PFSK-1 (cell line): ENCODE results near the gene PTPN7.

Experiments used
- FOXP2 ChIP-seq: optimal IDR thresholded peaks from 2 replicates; pipeline ENCODE3; 2011; ENCODE audit warnings: borderline replicate concordance, control low read depth, inconsistent platforms; ENCODE audit not compliant: insufficient read depth; ENCODE audit errors: extremely low read length, extremely low read depth
- POLR2AphosphoS5 ChIP-seq: IDR thresholded peaks from 2 replicates; pipeline ENCODE4 v1.6.1; 2012; ENCODE audit warnings: low read depth, mild to moderate bottlenecking, control low read depth, low read length, moderate library complexity
- REST ChIP-seq, 2 experiments: IDR thresholded peaks; 2 replicates each; pipeline versions ENCODE4 v1.6.1 to v1.8.0; 2011 to 2012; ENCODE audit warnings: low read depth in 2 of 2, low read length in 2 of 2, control low read depth in 1 of 2, inconsistent platforms in 1 of 2, mild to moderate bottlenecking in 1 of 2, moderate library complexity in 1 of 2; ENCODE audit not compliant: insufficient read depth in 1 of 2
- SIN3A ChIP-seq: IDR thresholded peaks from 2 replicates; pipeline ENCODE4 v1.6.1; 2012; ENCODE audit warnings: mild to moderate bottlenecking, low read length, moderate library complexity, borderline replicate concordance; ENCODE audit not compliant: insufficient read depth
- TAF1 ChIP-seq: IDR thresholded peaks from 2 replicates; pipeline ENCODE4 v1.6.1; 2012; ENCODE audit warnings: low read length, control low read depth, borderline replicate concordance; ENCODE audit not compliant: insufficient read depth

The PTPN7 gene

GRCh38 chr1:202165942-202166843 lies 5.8 kb upstream of the PTPN7 start:
- TF ChIP-seq TAF1 (no peak), POLR2AphosphoS5 (no peak), REST (IDR thresholded peaks at IDR 0.05; ENCODE audit: insufficient read depth in 1 of 2, low read depth in 2 of 2, low read length in 2 of 2) (no peak), SIN3A (no peak), FOXP2 (no peak)

- TF ChIP-seq SIN3A, result no peak
- TF ChIP-seq POLR2AphosphoS5, result no peak
- TF ChIP-seq REST (IDR thresholded peaks at IDR 0.05; ENCODE audit: insufficient read depth in 1 of 2, low read depth in 2 of 2, low read length in 2 of 2), result no peak
- no peak for TF ChIP-seq TAF1
- no peak for TF ChIP-seq FOXP2
Observed at GRCh38 chr1:202165267-202165941, 5.0 kb upstream of the PTPN7 start.

- no peak for TF ChIP-seq POLR2AphosphoS5
- no peak for TF ChIP-seq FOXP2
- TF ChIP-seq REST (IDR thresholded peaks at IDR 0.05; ENCODE audit: insufficient read depth in 1 of 2, low read depth in 2 of 2, low read length in 2 of 2), result no peak
Observed at GRCh38 chr1:202164271-202165037, 4.1 kb upstream of the PTPN7 start.

DNA sequence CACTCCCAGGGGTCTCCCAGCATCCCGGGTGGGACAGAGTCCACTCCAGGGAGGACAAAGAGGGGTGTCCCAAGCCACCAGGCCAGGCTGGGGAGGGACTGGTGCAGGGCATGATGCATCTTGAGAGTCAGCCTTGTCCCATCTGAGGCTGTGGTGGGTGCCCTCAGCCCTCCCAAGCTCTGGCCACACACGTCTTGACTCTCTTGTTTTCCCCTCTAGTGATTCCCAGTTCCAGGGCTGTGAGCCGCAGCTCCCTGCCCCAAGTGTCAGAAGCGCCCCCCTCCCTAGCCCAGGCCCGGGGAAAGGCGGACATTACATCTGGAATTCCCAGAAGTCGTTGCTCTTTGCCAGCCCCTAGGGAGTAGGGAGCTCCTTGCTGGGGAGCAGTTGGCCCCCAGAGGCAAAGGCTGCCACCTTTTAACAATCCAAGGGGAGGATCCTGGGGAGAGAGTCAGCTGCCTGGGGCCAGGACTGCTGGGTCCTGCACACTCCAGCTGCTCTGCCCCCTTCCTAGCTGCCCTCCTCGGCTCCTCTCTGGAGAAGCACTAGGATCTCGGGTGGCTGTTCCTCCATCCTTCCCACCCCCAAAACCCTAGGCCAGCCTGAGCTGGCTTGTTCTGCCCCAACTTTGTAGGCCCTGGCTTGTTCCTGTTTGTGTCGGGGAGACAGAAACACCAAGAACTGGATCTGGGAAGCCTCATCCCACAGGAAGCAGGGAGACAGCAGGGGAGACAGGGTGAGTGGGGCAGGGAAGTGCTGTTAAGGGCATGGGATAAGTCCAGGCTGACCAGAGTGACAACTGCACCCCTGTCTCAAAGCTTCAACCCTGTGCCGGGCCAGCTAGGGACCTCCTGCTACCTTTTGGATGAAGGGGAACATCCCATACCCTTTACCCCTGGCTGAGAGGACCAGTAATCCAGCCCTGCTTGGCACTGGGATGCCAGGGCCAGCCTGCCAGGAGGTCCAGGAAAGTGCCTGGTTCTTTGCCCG lies 3.2 kb upstream of the PTPN7 start:
- no peak for TF ChIP-seq POLR2AphosphoS5
- no peak for TF ChIP-seq FOXP2
- TF ChIP-seq TAF1, result no peak
- TF ChIP-seq SIN3A, result no peak
- no peak for TF ChIP-seq REST (IDR thresholded peaks at IDR 0.05; ENCODE audit: insufficient read depth in 1 of 2, low read depth in 2 of 2, low read length in 2 of 2)
